Nephron (organoid): Measurements from ENCODE around the gene ZNF705A.
"Not testable (repeated sequence)": the region's sequence is repeated elsewhere in the genome, so short reads cannot be mapped to it uniquely, and the experiment has no call there.

Source experiments
- H3K27ac Mint-ChIP-seq, 3 experiments: 2 replicates each; pipeline ENCODE4 v1.8.0; 2020; ENCODE audit warnings: mixed read lengths in 3 of 3, mild to moderate bottlenecking in 2 of 3, moderate library complexity in 1 of 3
- H3K27me3 Mint-ChIP-seq: 2 replicates; pipeline ENCODE4 v1.8.0; 2021; ENCODE audit warnings: low read depth, mild to moderate bottlenecking, moderate library complexity, mixed read lengths
- H3K36me3 Mint-ChIP-seq: 2 replicates; pipeline ENCODE4 v1.8.0; 2020; ENCODE audit warnings: low read depth, mixed read lengths
- H3K4me1 Mint-ChIP-seq: 2 replicates; pipeline ENCODE4 v1.8.0; 2020; ENCODE audit warnings: mixed read lengths
- H3K4me3 Mint-ChIP-seq, 3 experiments: 2 replicates each; pipeline ENCODE4 v1.8.0; 2020; ENCODE audit warnings: mild to moderate bottlenecking in 3 of 3, mixed read lengths in 3 of 3, moderate library complexity in 2 of 3
- H3K9me3 Mint-ChIP-seq: 2 replicates; pipeline ENCODE4 v1.8.0; 2020; ENCODE audit warnings: mixed read lengths
- TF ChIP-seq, protein P1 (sequence below), 3 experiments: fragments of 200-600 bp; sonication (generic); IDR thresholded peaks; one replicate each; pipeline ENCODE4 v1.5.0; 2021; ENCODE audit warnings: antibody characterized with exemption in 3 of 3; ENCODE audit not compliant: unreplicated experiment in 3 of 3

ZNF705A gene

DNA sequence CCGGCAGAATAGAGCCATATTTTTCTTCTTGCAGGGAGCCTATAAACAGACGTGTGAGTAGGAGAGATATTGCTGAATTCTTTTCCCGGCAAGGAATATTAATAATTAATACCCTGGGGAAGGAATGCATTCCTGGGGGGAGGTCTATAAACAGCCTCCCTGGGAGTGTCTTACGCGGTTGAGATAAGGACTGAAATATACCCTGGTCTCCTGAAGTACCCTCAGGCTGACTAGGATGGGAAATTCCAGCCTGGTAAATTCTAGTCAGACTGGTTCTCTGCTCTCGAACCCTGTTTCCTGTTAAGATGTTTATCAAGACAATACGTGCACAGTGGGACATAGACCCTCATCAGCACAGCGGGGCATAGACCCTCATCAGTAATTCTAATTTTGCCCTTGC, 15.2 kb upstream of the ZNF705A start:
- peaks cover 28% of the 10 kb centered on the region for H3K36me3 Mint-ChIP-seq
- not testable (repeated sequence) for H3K9me3 Mint-ChIP-seq, H3K27ac Mint-ChIP-seq, H3K4me1 Mint-ChIP-seq, H3K4me3 Mint-ChIP-seq, H3K27me3 Mint-ChIP-seq

DNA sequence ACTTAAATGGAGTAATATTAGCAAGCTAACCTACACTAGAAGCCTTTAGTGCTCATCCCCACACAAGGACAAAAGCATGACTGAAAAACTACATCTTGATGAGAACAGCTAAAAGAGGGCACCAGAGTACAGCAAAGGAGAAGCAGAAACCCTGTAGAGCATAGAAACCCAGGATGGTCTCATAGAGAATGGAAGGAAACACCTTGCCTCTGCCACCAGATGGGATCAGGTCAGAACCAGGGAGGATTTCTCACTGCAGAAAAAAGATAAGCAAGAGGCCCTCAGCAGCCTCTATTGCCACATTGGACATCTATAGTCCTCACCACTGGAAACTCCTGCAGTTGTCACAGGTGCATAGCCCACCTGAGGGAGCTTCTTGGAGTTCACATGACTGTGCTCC, 13.6 kb upstream of the ZNF705A start:
- no peak overlapping the region for H3K27ac Mint-ChIP-seq
- no peak overlapping the region for H3K4me3 Mint-ChIP-seq
- peaks cover 8% of the 10 kb centered on the region for H3K9me3 Mint-ChIP-seq
- H3K36me3 Mint-ChIP-seq: peaks cover 28% of the 10 kb centered on the region
- TF ChIP-seq, protein P1, sequence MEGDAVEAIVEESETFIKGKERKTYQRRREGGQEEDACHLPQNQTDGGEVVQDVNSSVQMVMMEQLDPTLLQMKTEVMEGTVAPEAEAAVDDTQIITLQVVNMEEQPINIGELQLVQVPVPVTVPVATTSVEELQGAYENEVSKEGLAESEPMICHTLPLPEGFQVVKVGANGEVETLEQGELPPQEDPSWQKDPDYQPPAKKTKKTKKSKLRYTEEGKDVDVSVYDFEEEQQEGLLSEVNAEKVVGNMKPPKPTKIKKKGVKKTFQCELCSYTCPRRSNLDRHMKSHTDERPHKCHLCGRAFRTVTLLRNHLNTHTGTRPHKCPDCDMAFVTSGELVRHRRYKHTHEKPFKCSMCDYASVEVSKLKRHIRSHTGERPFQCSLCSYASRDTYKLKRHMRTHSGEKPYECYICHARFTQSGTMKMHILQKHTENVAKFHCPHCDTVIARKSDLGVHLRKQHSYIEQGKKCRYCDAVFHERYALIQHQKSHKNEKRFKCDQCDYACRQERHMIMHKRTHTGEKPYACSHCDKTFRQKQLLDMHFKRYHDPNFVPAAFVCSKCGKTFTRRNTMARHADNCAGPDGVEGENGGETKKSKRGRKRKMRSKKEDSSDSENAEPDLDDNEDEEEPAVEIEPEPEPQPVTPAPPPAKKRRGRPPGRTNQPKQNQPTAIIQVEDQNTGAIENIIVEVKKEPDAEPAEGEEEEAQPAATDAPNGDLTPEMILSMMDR (IDR thresholded peaks at IDR 0.05; ENCODE audit: unreplicated experiment in 3 of 3): no peak
- H3K4me1 Mint-ChIP-seq: no peaks in the 10 kb centered on the region
- peaks cover 8% of the 10 kb centered on the region for H3K27me3 Mint-ChIP-seq

DNA sequence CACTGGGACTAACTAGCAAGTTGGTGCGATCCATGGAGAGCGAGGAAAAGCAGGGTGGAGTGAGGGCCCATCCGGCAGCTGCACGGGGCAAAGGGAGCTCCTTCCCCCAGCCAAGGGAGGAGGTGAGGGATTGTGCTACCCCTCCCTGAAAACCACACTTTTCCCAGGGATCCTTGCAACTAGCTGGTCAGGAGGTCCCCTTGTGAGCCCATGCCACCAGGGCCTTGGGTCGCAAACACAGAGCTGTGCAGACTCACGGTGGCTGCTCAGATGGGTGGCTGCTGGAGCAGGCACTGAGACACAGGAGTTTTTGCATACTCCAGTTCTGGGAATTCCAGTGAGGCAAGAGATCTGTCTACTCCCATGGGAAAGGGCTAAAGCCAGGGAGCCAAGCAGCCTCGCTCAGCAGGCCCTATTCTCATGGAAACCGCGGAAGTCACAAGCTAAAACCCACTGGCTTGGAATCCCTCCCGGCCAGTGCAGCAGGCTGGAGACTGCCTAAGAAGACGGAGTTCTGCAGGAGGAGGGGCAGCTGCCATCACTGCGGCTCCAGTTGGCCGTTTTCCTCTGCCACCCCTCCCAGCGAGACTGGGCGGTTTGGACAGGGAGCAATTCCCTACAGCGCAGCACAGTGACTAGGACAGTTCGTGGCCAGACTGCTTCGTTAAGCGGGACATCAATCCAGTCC, 10.9 kb upstream of the ZNF705A start:
- TF ChIP-seq, protein P1 (IDR thresholded peaks at IDR 0.05; ENCODE audit: unreplicated experiment in 3 of 3): no peak
- peaks cover 8% of the 10 kb centered on the region for H3K27me3 Mint-ChIP-seq
- no peaks in the 10 kb centered on the region for H3K4me1 Mint-ChIP-seq
- H3K9me3 Mint-ChIP-seq: peaks cover 10% of the 10 kb centered on the region
- peak overlapping the region in 1 of 3 experiments; percentile 19 for H3K4me3 Mint-ChIP-seq
- no peak overlapping the region for H3K27ac Mint-ChIP-seq
- H3K36me3 Mint-ChIP-seq: peaks cover 13% of the 10 kb centered on the region

DNA sequence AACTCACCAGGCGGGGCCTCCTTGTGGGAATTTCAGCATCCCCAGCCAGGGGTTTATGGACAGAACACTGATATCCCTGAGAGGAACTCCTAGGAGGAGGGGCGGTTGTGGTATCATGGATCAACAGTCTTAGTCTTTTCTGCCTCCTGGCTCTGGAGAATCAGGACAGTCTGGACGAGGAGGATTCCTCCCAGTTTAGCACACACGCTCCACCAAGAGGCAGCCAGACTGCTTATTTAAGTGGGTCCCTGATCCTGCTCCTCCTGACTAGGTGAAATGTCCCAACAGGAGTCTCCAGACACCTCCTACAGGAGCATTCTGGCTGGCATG, 10.4 kb upstream of the ZNF705A start:
- Mint-ChIP-seq H3K27ac (no peak overlapping the region), H3K27me3 (peaks cover 8% of the 10 kb centered on the region), H3K9me3 (peaks cover 10% of the 10 kb centered on the region), H3K4me1 (no peaks in the 10 kb centered on the region), H3K36me3 (peaks cover 12% of the 10 kb centered on the region), H3K4me3 (no peak overlapping the region)
- TF ChIP-seq, protein P1 (IDR thresholded peaks at IDR 0.05; ENCODE audit: unreplicated experiment in 3 of 3): no peak

DNA sequence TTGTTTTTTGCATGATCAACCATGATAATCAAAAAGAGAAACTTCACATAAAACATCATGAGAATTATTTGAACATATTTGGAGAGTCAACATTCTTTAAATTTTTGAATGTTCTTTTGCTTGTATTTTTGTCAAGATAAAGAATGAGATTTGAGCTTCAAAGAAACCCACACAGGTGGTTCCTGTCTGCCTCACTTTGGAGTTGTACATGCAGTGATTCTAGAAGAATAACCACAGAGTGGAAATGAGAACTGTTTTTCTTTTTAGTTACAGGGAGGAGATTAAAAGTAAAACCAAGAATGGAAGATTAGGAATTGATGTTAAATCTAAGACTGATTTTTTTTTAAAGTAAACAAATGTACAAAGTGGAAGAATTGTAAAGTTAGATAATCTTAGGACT, 2.3 kb upstream of the ZNF705A start:
- no peaks in the 10 kb centered on the region for H3K4me1 Mint-ChIP-seq
- no peaks in the 10 kb centered on the region for H3K36me3 Mint-ChIP-seq
- no peak overlapping the region for H3K4me3 Mint-ChIP-seq
- TF ChIP-seq, protein P1 (IDR thresholded peaks at IDR 0.05; ENCODE audit: unreplicated experiment in 3 of 3): no peak
- no peaks in the 10 kb centered on the region for H3K9me3 Mint-ChIP-seq
- H3K27me3 Mint-ChIP-seq: no peaks in the 10 kb centered on the region
- H3K27ac Mint-ChIP-seq: no peak overlapping the region

DNA sequence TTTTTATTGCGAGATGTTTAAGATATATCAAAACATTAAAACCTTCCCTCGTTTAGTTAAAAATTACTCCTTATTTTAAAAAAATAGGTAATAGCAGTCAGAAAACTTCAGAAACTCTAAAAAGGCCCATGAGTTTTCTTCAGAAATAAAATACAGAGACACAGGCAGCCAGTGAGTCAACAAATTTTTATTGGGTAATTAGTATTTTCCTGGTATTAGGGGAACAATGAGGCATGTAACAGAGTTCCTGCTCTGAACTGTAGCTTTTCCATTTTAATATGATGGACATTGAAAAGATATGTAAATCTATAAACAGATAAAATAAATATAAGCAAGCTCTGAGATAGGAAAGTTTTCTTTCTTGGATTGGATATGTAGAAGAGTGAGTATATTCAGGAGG, 399 bp upstream of the ZNF705A start:
- Mint-ChIP-seq H3K27ac (no peak overlapping the region), H3K4me1 (no peaks in the 10 kb centered on the region), H3K4me3 (no peak overlapping the region), H3K9me3 (no peaks in the 10 kb centered on the region), H3K27me3 (no peaks in the 10 kb centered on the region), H3K36me3 (no peaks in the 10 kb centered on the region)
- TF ChIP-seq, protein P1 (IDR thresholded peaks at IDR 0.05; ENCODE audit: unreplicated experiment in 3 of 3): no peak
